ENCODE results near the gene TAF6L. TPM values are rescaled to one million over a fixed set of nuclear protein-coding genes. Genes with fewer than 3 reads are reported as not detected.

TAF6L gene
- polyA plus RNA-seq, 1 donor (not counting 4 experiments of a cell fraction or from before 2014, with no cell fraction given): 14.7 TPM

- FAIRE-seq: no peak
- H3K4me2 ChIP-seq (ENCODE audit: control insufficient read depth, extremely low read depth, insufficient read depth, low read depth, low read length): peak overlapping the region; percentile 98
- H2AFZ ChIP-seq (ENCODE audit: control insufficient read depth, low read length): no peak overlapping the region
- no peak for DNase-seq (ENCODE audit: low read depth, low spot score)
- TF ChIP-seq CTCF (optimal IDR thresholded peaks at IDR 0.05 in 1 of 3, IDR thresholded peaks at IDR 0.05 in 1 of 3, conservative IDR thresholded peaks at IDR 0.05 in 1 of 3; ENCODE audit: extremely low read depth in 1 of 3, insufficient read depth in 2 of 3, low read length in 3 of 3): no peak
- TF ChIP-seq EZH2 (IDR thresholded peaks at IDR 0.05; ENCODE audit: low read length): no peak
- peaks cover 26% of the 10 kb centered on the region for H3K4me1 ChIP-seq (ENCODE audit: control insufficient read depth, extremely low read depth, insufficient read depth, low read length)
- peaks cover 20 to 31% of the 10 kb centered on the region in 2 experiments for H3K36me3 ChIP-seq (ENCODE audit: control insufficient read depth in 2 of 2, extremely low read depth in 1 of 2, insufficient read depth in 2 of 2, low read length in 2 of 2)
- no peaks in the 10 kb centered on the region for H3K9me1 ChIP-seq (ENCODE audit: control insufficient read depth, extremely low read depth, insufficient read depth, low read length)
- peak overlapping the region; percentile 69 to 99 (median 80) for H3K4me3 ChIP-seq (ENCODE audit: control insufficient read depth in 2 of 3, extremely low read depth in 1 of 3, insufficient read depth in 2 of 3, low read depth in 1 of 3, low read length in 3 of 3)
- H3K9me3 ChIP-seq (ENCODE audit: control insufficient read depth, low read depth, low read length): no peaks in the 10 kb centered on the region
- dilution Hi-C loops (cut with MboI; ENCODE audit: extremely low pct_ligation_motif_present, low sequenced_read_pairs): no loop called here
- no peaks in the 10 kb centered on the region for H3K27me3 ChIP-seq (ENCODE audit: control insufficient read depth, extremely low read depth, insufficient read depth, low read length)
- H3K79me2 ChIP-seq (ENCODE audit: control insufficient read depth, insufficient read depth, low read length): peaks cover 78% of the 10 kb centered on the region
- peaks cover 4% of the 10 kb centered on the region for H4K20me1 ChIP-seq (ENCODE audit: control insufficient read depth, extremely low read depth, insufficient read depth, low read length)
- H3K27ac ChIP-seq (ENCODE audit: control insufficient read depth, insufficient read depth, low read length): peak overlapping the region; percentile 87
- H3K9ac ChIP-seq (ENCODE audit: control insufficient read depth, extremely low read depth, insufficient read depth, low read length): peak overlapping the region; percentile 94
These were observed 44.9 kb upstream of the TAF6L start for GRCh38 chr11:62726156-62726914.

- Histone ChIP-seq H3K4me2 (ENCODE audit: control insufficient read depth, extremely low read depth, insufficient read depth, low read depth, low read length) (no peak overlapping the region), H3K4me1 (ENCODE audit: control insufficient read depth, extremely low read depth, insufficient read depth, low read length) (peaks cover 26% of the 10 kb centered on the region), H3K4me3 (ENCODE audit: control insufficient read depth in 2 of 3, extremely low read depth in 1 of 3, insufficient read depth in 2 of 3, low read depth in 1 of 3, low read length in 3 of 3) (peak overlapping the region; percentile 69 to 99 (median 80)), H3K9me1 (ENCODE audit: control insufficient read depth, extremely low read depth, insufficient read depth, low read length) (no peaks in the 10 kb centered on the region), H3K9me3 (ENCODE audit: control insufficient read depth, low read depth, low read length) (no peaks in the 10 kb centered on the region), H3K9ac (ENCODE audit: control insufficient read depth, extremely low read depth, insufficient read depth, low read length) (peak overlapping the region; percentile 94), H4K20me1 (ENCODE audit: control insufficient read depth, extremely low read depth, insufficient read depth, low read length) (peaks cover 4% of the 10 kb centered on the region), H3K79me2 (ENCODE audit: control insufficient read depth, insufficient read depth, low read length) (peaks cover 78% of the 10 kb centered on the region), H3K36me3 (ENCODE audit: control insufficient read depth in 2 of 2, extremely low read depth in 1 of 2, insufficient read depth in 2 of 2, low read length in 2 of 2) (peaks cover 17 to 27% of the 10 kb centered on the region in 2 experiments), H3K27ac (ENCODE audit: control insufficient read depth, insufficient read depth, low read length) (peak overlapping the region; percentile 87), H3K27me3 (ENCODE audit: control insufficient read depth, extremely low read depth, insufficient read depth, low read length) (no peaks in the 10 kb centered on the region), H2AFZ (ENCODE audit: control insufficient read depth, low read length) (no peak overlapping the region)
- no peak for TF ChIP-seq EZH2 (IDR thresholded peaks at IDR 0.05; ENCODE audit: low read length)
- TF ChIP-seq CTCF (optimal IDR thresholded peaks at IDR 0.05 in 1 of 3, IDR thresholded peaks at IDR 0.05 in 1 of 3, conservative IDR thresholded peaks at IDR 0.05 in 1 of 3; ENCODE audit: extremely low read depth in 1 of 3, insufficient read depth in 2 of 3, low read length in 3 of 3): no peak
- dilution Hi-C loops (cut with MboI; ENCODE audit: extremely low pct_ligation_motif_present, low sequenced_read_pairs): no loop called here
- DNase-seq (ENCODE audit: low read depth, low spot score): no peak
- no peak for FAIRE-seq
These were observed 44.4 kb upstream of the TAF6L start for GRCh38 chr11:62726915-62727164.

All from keratinocyte (primary cell).